GM10847 (cell line): ENCODE data around the gene SGMS1.
A peak's percentile ranks its signal among the peaks of the same experiment; 100 is the strongest.

ENCODE experiments used
- POLR2A ChIP-seq: IDR thresholded peaks from 2 replicates; pipeline ENCODE4 v1.6.1; 2011; ENCODE audit not compliant: insufficient read length; ENCODE audit errors: extremely low read depth

SGMS1 gene

GRCh38 chr10:50629495-50630122 lies 5.9 kb upstream of the SGMS1 start:
- no peak for TF ChIP-seq POLR2A

- no peak for TF ChIP-seq POLR2A
Measured at GRCh38 chr10:50627896-50628295, 4.1 kb upstream of the SGMS1 start.

- no peak for TF ChIP-seq POLR2A
Measured at GRCh38 chr10:50627443-50627842, 3.7 kb upstream of the SGMS1 start.

- no peak for TF ChIP-seq POLR2A
Measured at GRCh38 chr10:50625649-50626132, 1.9 kb upstream of the SGMS1 start.

- peak; percentile 57 for TF ChIP-seq POLR2A
Measured at GRCh38 chr10:50624866-50625501, 1.2 kb upstream of the SGMS1 start.

- TF ChIP-seq POLR2A = peak; percentile 59
Measured at GRCh38 chr10:50624413-50624865, 683 bp upstream of the SGMS1 start.

GRCh38 chr10:50622706-50623662 lies 772 bp downstream of the SGMS1 start:
- no peak for TF ChIP-seq POLR2A

- TF ChIP-seq POLR2A = no peak
Measured at GRCh38 chr10:50621968-50622705, 1.6 kb downstream of the SGMS1 start.

- no peak for TF ChIP-seq POLR2A
Measured at GRCh38 chr10:50620899-50621298, 2.9 kb downstream of the SGMS1 start.

GRCh38 chr10:50619882-50620281 lies 3.9 kb downstream of the SGMS1 start:
- no peak for TF ChIP-seq POLR2A

GRCh38 chr10:50619166-50619565 lies 4.6 kb downstream of the SGMS1 start:
- TF ChIP-seq POLR2A = no peak

GRCh38 chr10:50618624-50619023 lies 5.1 kb downstream of the SGMS1 start:
- no peak for TF ChIP-seq POLR2A

GRCh38 chr10:50615658-50616057 lies 8.1 kb downstream of the SGMS1 start:
- TF ChIP-seq POLR2A = no peak

GRCh38 chr10:50614444-50615137 lies 9.2 kb downstream of the SGMS1 start:
- TF ChIP-seq POLR2A = no peak
